Mucosa of descending colon (tissue), 3 donors: Measurements from ENCODE around the gene CFAP77. TPM values are rescaled to one million over a fixed set of nuclear protein-coding genes. Genes with fewer than 3 reads are reported as not detected.
A peak's percentile ranks its signal among the peaks of the same experiment; 100 is the strongest.

Experiments used
- ATAC-seq: fragments of 200-7000 bp; cut with Tn5 transposase; one replicate; pipeline ENCODE4 v1.9.1; 2020; ENCODE audit warnings: mild to moderate bottlenecking, moderate library complexity
- DNase-seq, 3 donors: peaks; one replicate each; pipeline ENCODE4 v3.0.0-alpha.2; 2020
- H3K36me3 ChIP-seq: fragments of 200-600 bp; one replicate; pipeline ENCODE4 v1.8.0; 2021; ENCODE audit warnings: low read depth, mild to moderate bottlenecking
- H3K4me1 ChIP-seq: fragments of 200-600 bp; one replicate; pipeline ENCODE4 v1.8.0; 2021; ENCODE audit warnings: low read depth, mild to moderate bottlenecking
- H3K4me3 ChIP-seq: fragments of 200-600 bp; one replicate; pipeline ENCODE4 v1.8.0; 2021; ENCODE audit warnings: mild to moderate bottlenecking
- H3K9me3 ChIP-seq: fragments of 200-600 bp; one replicate; pipeline ENCODE4 v1.8.0; 2021; ENCODE audit warnings: mild to moderate bottlenecking
- intact Hi-C, 2 donors: fragments of 100-400 bp; cut with DNase I in 1 of 2; cut with micrococcal nuclease in 1 of 2; formaldehyde crosslinking; loops; one replicate each; pipeline versions ENCODE4 v1.11.0 to v1.11.1; 2022; cut with DNase I, micrococcal nuclease
- total RNA-seq, 3 donors: library from RNA; stranded (reverse); fragmentation: NEBNext Ultra II Directional in 2 of 3; extraction: Animal tissue kit (Norgen Biotek cat#: 25700) in 2 of 3; gene quantifications; one replicate each; pipeline versions ENCODE4 v1.2.1 to v1.2.4, GENCODE V29; 2021 to 2023
- TF ChIP-seq, protein P1 (sequence below): fragments of 200-600 bp; IDR thresholded peaks from one replicate; pipeline ENCODE4 v1.8.0; 2022; ENCODE audit warnings: antibody characterized with exemption, mild to moderate bottlenecking
- donor health status: DM: no; HTN: no; CAD: no; lungs with moderate emphysema.
- donor health status: DM: no; HTN: no; CAD: no.
- donor health status: DM: no; HTN: yes; CAD: no.

Gene CFAP77
- total RNA-seq, 3 donors from 2014 or later: not detected

DNA sequence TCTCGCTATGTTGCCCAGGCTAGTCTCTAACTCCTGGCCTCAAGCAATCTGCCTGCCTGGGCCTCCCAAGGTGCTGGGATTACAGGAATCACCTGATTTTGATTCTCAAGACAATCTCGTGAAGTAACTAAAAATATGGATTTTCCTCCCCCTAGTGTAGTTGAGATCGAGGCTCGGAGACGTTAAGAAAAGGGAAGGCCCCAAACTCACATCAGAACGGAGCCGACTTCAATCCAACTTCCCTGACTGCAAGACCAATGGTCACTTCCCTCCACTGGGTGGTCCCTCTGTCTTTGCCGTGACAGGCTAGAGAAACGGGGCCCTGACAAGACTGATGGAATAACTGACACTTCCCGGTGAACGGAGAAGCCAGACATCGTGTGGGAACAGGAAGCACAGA lies 200.7 kb downstream of the CFAP77 start:
- no peak for ATAC-seq

DNA sequence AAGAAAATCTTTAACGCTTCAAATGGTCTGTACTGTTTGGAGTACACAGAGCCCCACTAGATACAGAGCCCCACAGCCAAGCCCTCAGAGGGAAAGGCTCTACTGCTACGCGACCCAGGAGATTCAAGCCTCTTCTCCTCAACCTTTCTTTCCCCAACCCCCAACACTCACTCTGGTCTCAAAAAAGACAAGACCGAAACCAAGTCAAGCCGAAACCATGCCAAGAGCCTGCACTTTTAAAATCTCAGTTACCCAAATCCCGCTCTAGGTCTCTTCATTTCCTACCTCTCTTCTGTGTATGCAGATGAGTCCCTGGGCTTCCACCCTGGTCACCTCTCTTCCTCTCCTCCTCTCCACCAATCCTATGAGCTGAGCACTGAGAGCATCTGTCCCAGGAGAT lies 204.3 kb downstream of the CFAP77 start:
- H3K4me3 ChIP-seq: no peak overlapping the region
- no peaks in the 10 kb centered on the region for H3K4me1 ChIP-seq
- TF ChIP-seq, protein P1, sequence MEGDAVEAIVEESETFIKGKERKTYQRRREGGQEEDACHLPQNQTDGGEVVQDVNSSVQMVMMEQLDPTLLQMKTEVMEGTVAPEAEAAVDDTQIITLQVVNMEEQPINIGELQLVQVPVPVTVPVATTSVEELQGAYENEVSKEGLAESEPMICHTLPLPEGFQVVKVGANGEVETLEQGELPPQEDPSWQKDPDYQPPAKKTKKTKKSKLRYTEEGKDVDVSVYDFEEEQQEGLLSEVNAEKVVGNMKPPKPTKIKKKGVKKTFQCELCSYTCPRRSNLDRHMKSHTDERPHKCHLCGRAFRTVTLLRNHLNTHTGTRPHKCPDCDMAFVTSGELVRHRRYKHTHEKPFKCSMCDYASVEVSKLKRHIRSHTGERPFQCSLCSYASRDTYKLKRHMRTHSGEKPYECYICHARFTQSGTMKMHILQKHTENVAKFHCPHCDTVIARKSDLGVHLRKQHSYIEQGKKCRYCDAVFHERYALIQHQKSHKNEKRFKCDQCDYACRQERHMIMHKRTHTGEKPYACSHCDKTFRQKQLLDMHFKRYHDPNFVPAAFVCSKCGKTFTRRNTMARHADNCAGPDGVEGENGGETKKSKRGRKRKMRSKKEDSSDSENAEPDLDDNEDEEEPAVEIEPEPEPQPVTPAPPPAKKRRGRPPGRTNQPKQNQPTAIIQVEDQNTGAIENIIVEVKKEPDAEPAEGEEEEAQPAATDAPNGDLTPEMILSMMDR: no peak
- ATAC-seq: no peak
- intact Hi-C loops: no loop called here
- H3K36me3 ChIP-seq: no peaks in the 10 kb centered on the region
- no peak for DNase-seq
- H3K9me3 ChIP-seq: no peaks in the 10 kb centered on the region

More for the DNA sequence above, 200.7 kb downstream of the CFAP77 start:
- Histone ChIP-seq H3K36me3 (no peaks in the 10 kb centered on the region), H3K4me1 (no peaks in the 10 kb centered on the region), H3K4me3 (no peak overlapping the region), H3K9me3 (no peaks in the 10 kb centered on the region)
- intact Hi-C loops: no loop called here
- TF ChIP-seq, protein P1: no peak
- DNase-seq: no peak

DNA sequence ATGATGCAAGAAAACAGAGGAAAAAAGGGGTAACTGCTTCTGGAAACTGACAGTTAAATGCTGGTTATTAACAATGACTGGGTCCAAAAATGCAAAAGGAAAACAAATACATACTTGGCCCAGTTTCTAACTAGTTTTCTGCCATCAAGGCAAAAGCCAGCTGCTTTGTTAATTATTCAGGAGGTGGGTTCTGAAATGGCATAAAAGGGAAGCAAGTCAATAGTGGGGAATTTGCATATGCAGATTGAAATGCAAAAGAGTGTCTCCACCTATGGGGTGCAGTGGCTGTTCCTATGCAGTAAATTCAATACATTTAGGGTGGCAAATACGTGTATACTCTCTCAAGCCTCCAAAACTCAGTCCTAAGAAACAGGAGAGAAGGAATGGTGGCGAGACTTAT lies 205.8 kb downstream of the CFAP77 start:
- Histone ChIP-seq H3K36me3 (no peaks in the 10 kb centered on the region), H3K9me3 (no peaks in the 10 kb centered on the region), H3K4me3 (no peak overlapping the region), H3K4me1 (no peaks in the 10 kb centered on the region)
- ATAC-seq (no peak), DNase-seq (no peak)
- intact Hi-C loops: no loop called here
- TF ChIP-seq, protein P1: no peak

DNA sequence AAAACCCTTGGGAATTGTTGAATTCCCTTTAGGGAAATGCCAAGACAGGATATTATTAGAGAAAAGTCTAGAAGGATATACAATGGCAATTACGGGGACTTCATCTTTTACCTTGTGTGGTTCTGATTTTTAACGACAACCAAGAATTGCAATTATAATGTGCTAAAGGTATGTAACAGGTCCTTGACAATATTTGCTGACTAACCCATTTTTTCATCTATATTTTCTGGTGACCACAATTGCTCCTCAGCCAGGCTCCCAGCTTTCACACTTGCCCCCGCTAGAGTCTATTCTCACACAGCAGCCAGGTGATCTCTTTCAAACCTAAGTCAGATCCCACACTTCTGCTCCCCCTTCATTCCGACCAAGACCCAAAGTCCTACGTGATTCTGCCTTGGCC lies 206.7 kb downstream of the CFAP77 start:
- Histone ChIP-seq H3K4me3 (no peak overlapping the region), H3K36me3 (no peaks in the 10 kb centered on the region), H3K9me3 (no peaks in the 10 kb centered on the region), H3K4me1 (no peaks in the 10 kb centered on the region)
- no peak for ATAC-seq
- DNase-seq: no peak
- TF ChIP-seq, protein P1: no peak
- intact Hi-C loops: no loop called here

DNA sequence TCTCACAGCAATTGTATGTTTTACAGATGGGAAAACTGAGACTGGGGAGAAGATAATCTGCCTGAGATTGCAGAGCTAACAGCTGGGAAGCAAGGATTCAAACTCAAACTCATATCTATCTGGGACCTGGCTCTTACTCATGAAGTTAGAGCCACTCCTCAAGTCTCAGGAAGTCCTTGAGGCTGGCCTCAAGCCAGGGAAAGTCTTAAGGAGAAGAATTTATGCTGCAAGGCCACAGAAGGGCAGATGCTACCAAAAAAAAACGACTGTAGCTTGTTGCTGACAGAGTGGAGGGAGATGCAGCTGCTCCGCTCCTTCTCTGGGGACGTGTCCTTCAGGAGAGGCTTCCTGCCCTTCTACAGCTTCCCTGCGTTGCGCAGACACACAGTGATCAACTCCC lies 212.1 kb downstream of the CFAP77 start:
- H3K9me3 ChIP-seq: no peaks in the 10 kb centered on the region
- H3K4me1 ChIP-seq: peaks cover 8% of the 10 kb centered on the region
- intact Hi-C loops: no loop called here
- DNase-seq (peak in 1 of 3 donors; percentile 44), ATAC-seq (peak; percentile 39)
- TF ChIP-seq, protein P1: no peak
- H3K36me3 ChIP-seq: no peaks in the 10 kb centered on the region
- H3K4me3 ChIP-seq: no peak overlapping the region

Other genes with a start within 250 kb of the CFAP77 start
- gene NTNG2, start 248.2 kb upstream of the CFAP77 start, total RNA-seq: under 1 TPM; 0.41 to 0.73 (median 0.43) TPM
- gene SETX, start 55.2 kb upstream of the CFAP77 start, total RNA-seq: 10 to 100 TPM; 35.4 to 54.2 (median 38.7) TPM
- 10 to 100 TPM in 1 of 3 donors, 1 to 10 TPM in 2; 9.1 to 15.1 (median 9.7) TPM for gene TTF1, start 3.4 kb upstream of the CFAP77 start, total RNA-seq
- not detected for gene BARHL1, start 172.4 kb downstream of the CFAP77 start, total RNA-seq